GM12801 (cell line): ENCODE results near the gene CFAP68.

Experiments
- CTCF ChIP-seq: IDR thresholded peaks from one replicate; pipeline ENCODE4 v1.5.1; 2011; ENCODE audit warnings: control low read depth; ENCODE audit not compliant: insufficient read length; ENCODE audit errors: extremely low read depth

Gene CFAP68

GRCh38 chr11:111932611-111932950 is 53.2 kb downstream of the CFAP68 start:
- no peak for TF ChIP-seq CTCF

- TF ChIP-seq CTCF: no peak
Measured at GRCh38 chr11:111933872-111934271, 54.5 kb downstream of the CFAP68 start.

- no peak for TF ChIP-seq CTCF
Measured at GRCh38 chr11:111934306-111934705, 55.0 kb downstream of the CFAP68 start.
